Activated T-helper 2 cell treated with anti-CD3 and anti-CD28 coated beads, Interferon-gamma antibody, Interleukin-2, Interleukin-4, amounts not matched to agents 10 μg/mL and 5 μg/mL and 100 μg/mL, durations not matched to agents 14 hours and 24 hours and 36 hours (primary cell): ENCODE data around the gene CFB. TPM values are rescaled to one million over a fixed set of nuclear protein-coding genes. Genes with fewer than 3 reads are reported as not detected.
"Not testable (repeated sequence)": the region's sequence is repeated elsewhere in the genome, so short reads cannot be mapped to it uniquely, and the experiment has no call there.

Source experiments
- DNase-seq: peaks from one replicate; pipeline ENCODE4 v3.0.0; 2021; ENCODE audit warnings: low spot score
- H3K27ac Mint-ChIP-seq: one replicate; pipeline ENCODE4 v1.8.0; 2021; ENCODE audit warnings: mixed read lengths
- H3K27me3 Mint-ChIP-seq: one replicate; pipeline ENCODE4 v1.8.0; 2021; ENCODE audit warnings: low read depth, mixed read lengths
- H3K36me3 Mint-ChIP-seq: one replicate; pipeline ENCODE4 v1.8.0; 2021; ENCODE audit warnings: low read depth, mixed read lengths
- H3K4me1 Mint-ChIP-seq: one replicate; pipeline ENCODE4 v1.8.0; 2021; ENCODE audit warnings: low read depth, mixed read lengths
- H3K4me3 Mint-ChIP-seq: one replicate; pipeline ENCODE4 v1.8.0; 2021; ENCODE audit warnings: low read depth, mild to moderate bottlenecking, moderate library complexity, mixed read lengths
- H3K9me3 Mint-ChIP-seq: one replicate; pipeline ENCODE4 v1.8.0; 2021; ENCODE audit warnings: mixed read lengths
- intact Hi-C: fragments of 100-400 bp; cut with micrococcal nuclease; formaldehyde crosslinking; loops from one replicate; pipeline ENCODE4 v1.15.1; 2023
- total RNA-seq: library from RNA; stranded (reverse); gene quantifications from 2 replicates; pipeline ENCODE4 v1.2.3, GENCODE V29; 2022

CFB gene
- total RNA-seq, 1 donor from 2014 or later = 0.16 TPM

GRCh38 chr6:31994421-31994820 lies 48.5 kb downstream of the CFB start:
- intact Hi-C loops, H3K27me3 Mint-ChIP-seq, H3K36me3 Mint-ChIP-seq, H3K4me3 Mint-ChIP-seq, H3K9me3 Mint-ChIP-seq, H3K27ac Mint-ChIP-seq, DNase-seq, H3K4me1 Mint-ChIP-seq: not testable (repeated sequence)

GRCh38 chr6:31996385-31996784 lies 50.5 kb downstream of the CFB start:
- H3K36me3 Mint-ChIP-seq, H3K27ac Mint-ChIP-seq, intact Hi-C loops, H3K27me3 Mint-ChIP-seq, DNase-seq, H3K4me3 Mint-ChIP-seq, H3K4me1 Mint-ChIP-seq, H3K9me3 Mint-ChIP-seq: not testable (repeated sequence)

Other genes with a start within 250 kb of the CFB start
- gene ABHD16A, start 242.8 kb upstream of the CFB start, total RNA-seq = 51.4 and 52.7 TPM in 2 replicates
- gene LY6G6F, start 239.2 kb upstream of the CFB start, total RNA-seq = not detected in 2 replicates
- gene LY6G6D, start 230.7 kb upstream of the CFB start, total RNA-seq = not detected in 2 replicates
- gene LY6G6C, start 224.3 kb upstream of the CFB start, total RNA-seq = not detected in 2 replicates
- not detected in 2 replicates for gene MPIG6B, start 222.7 kb upstream of the CFB start, total RNA-seq
- gene DDAH2, start 216.8 kb upstream of the CFB start, total RNA-seq = 5.8 and 7.7 TPM in 2 replicates
- 412 and 423 TPM in 2 replicates for gene CLIC1, start 209.6 kb upstream of the CFB start, total RNA-seq
- 82.8 and 93.3 TPM in 2 replicates for gene MSH5, start 206.1 kb upstream of the CFB start, total RNA-seq
- 16.4 and 18.9 TPM in 2 replicates for gene SAPCD1, start 183.4 kb upstream of the CFB start, total RNA-seq
- 5.6 and 5.9 TPM in 2 replicates for gene VWA7, start 168.8 kb upstream of the CFB start, total RNA-seq
- gene VARS1, start 150.3 kb upstream of the CFB start, total RNA-seq = 166 and 176 TPM in 2 replicates
- gene LSM2, start 139.1 kb upstream of the CFB start, total RNA-seq = 130 TPM in 2 replicates
- gene HSPA1L, start 130.8 kb upstream of the CFB start, total RNA-seq = 2.1 and 2.4 TPM in 2 replicates
- 112 and 118 TPM in 2 replicates for gene HSPA1A, start 130.6 kb upstream of the CFB start, total RNA-seq
- gene HSPA1B, start 118.4 kb upstream of the CFB start, total RNA-seq = 116 and 120 TPM in 2 replicates
- 21.3 and 21.6 TPM in 2 replicates for gene NEU1, start 83.3 kb upstream of the CFB start, total RNA-seq
- 0.18 TPM in 1 of 2 replicates, not detected in the other for gene SLC44A4, start 67.1 kb upstream of the CFB start, total RNA-seq
- gene EHMT2, start 48.4 kb upstream of the CFB start, total RNA-seq = 76.3 and 76.5 TPM in 2 replicates
- gene ZBTB12, start 44.0 kb upstream of the CFB start, total RNA-seq = 4.8 and 4.9 TPM in 2 replicates
- gene C2, start 18.4 kb upstream of the CFB start, total RNA-seq = 1.1 and 1.4 TPM in 2 replicates
- gene NELFE, start 12.9 kb downstream of the CFB start, total RNA-seq = 81.2 and 82.0 TPM in 2 replicates
- gene SKIC2, start 13.1 kb downstream of the CFB start, total RNA-seq = 93.7 and 99.5 TPM in 2 replicates
- 15.7 and 16.6 TPM in 2 replicates for gene DXO, start 26.0 kb downstream of the CFB start, total RNA-seq
- gene C4A, start 36.0 kb downstream of the CFB start, total RNA-seq = 2.6 and 3.1 TPM in 2 replicates
- 2.9 and 4.2 TPM in 2 replicates for gene C4B, start 68.7 kb downstream of the CFB start, total RNA-seq
- 0.25 and 0.39 TPM in 2 replicates for gene CYP21A2, start 92.3 kb downstream of the CFB start, total RNA-seq
- gene TNXB, start 163.2 kb downstream of the CFB start, total RNA-seq = 4.3 and 5.0 TPM in 2 replicates
- 86.9 and 91.2 TPM in 2 replicates for gene ATF6B, start 182.2 kb downstream of the CFB start, total RNA-seq
- 5.0 and 5.8 TPM in 2 replicates for gene FKBPL, start 184.2 kb downstream of the CFB start, total RNA-seq
- gene PRRT1, start 205.8 kb downstream of the CFB start, total RNA-seq = 0.27 TPM in 1 of 2 replicates, not detected in the other
- gene PPT2, start 208.0 kb downstream of the CFB start, total RNA-seq = 11.5 and 12.7 TPM in 2 replicates
- gene EGFL8, start 218.5 kb downstream of the CFB start, total RNA-seq = 9.5 and 11.5 TPM in 2 replicates
- 32.0 and 32.9 TPM in 2 replicates for gene AGPAT1, start 230.0 kb downstream of the CFB start, total RNA-seq
- gene RNF5, start 232.3 kb downstream of the CFB start, total RNA-seq = 61.9 and 63.8 TPM in 2 replicates
- gene AGER, start 238.2 kb downstream of the CFB start, total RNA-seq = 18.5 and 20.9 TPM in 2 replicates
- 80.8 and 85.2 TPM in 2 replicates for gene PBX2, start 244.1 kb downstream of the CFB start, total RNA-seq
- gene GPSM3, start 246.5 kb downstream of the CFB start, total RNA-seq = 84.2 and 90.7 TPM in 2 replicates